Fibroblast of lung (primary cell): ENCODE results near the gene ERF.

Source experiments
- CTCF ChIP-seq, 2 donors: IDR thresholded peaks in 1 of 2; conservative IDR thresholded peaks in 1 of 2; 1 replicate in 1 of 2; 2 replicates in 1 of 2; pipeline ENCODE4 v1.5.1; 2011 to 2012; ENCODE audit warnings: low read length in 2 of 2, control low read depth in 1 of 2, inconsistent platforms in 1 of 2, low read depth in 1 of 2, mild to moderate bottlenecking in 1 of 2
- EZH2 ChIP-seq: IDR thresholded peaks from 2 replicates; pipeline ENCODE4 v1.5.1; 2012; ENCODE audit warnings: low read length, control low read depth, mild to moderate bottlenecking; ENCODE audit errors: missing control alignments

- no peak for TF ChIP-seq EZH2
- no peak for TF ChIP-seq CTCF (conservative IDR thresholded peaks at IDR 0.05 in 1 of 2, IDR thresholded peaks at IDR 0.05 in 1 of 2; ENCODE audit: low read depth in 1 of 2, low read length in 2 of 2)
Measured at GRCh38 chr19:42297039-42297438, 42.1 kb upstream of the ERF start.
